ENCODE results near the gene RPL36. TPM values are rescaled to one million over a fixed set of nuclear protein-coding genes. Genes with fewer than 3 reads are reported as not detected.
A peak's percentile ranks its signal among the peaks of the same experiment; 100 is the strongest.

RPL36 gene
- total RNA-seq, 1 experiment from 2014 or later, result 867 TPM

GRCh38 chr19:5672708-5673459, 17.2 kb upstream of the RPL36 start:
- DNase-seq (ENCODE audit: extremely low read depth, low read depth), result no peak

GRCh38 chr19:5673752-5674151, 16.3 kb upstream of the RPL36 start:
- DNase-seq (ENCODE audit: extremely low read depth, low read depth), result no peak

GRCh38 chr19:5674714-5675113, 15.4 kb upstream of the RPL36 start:
- no peak for DNase-seq (ENCODE audit: extremely low read depth, low read depth)

- no peak for DNase-seq (ENCODE audit: extremely low read depth, low read depth)
Measured at GRCh38 chr19:5676105-5676771, 13.9 kb upstream of the RPL36 start.

GRCh38 chr19:5676772-5677105, 13.4 kb upstream of the RPL36 start:
- DNase-seq (ENCODE audit: extremely low read depth, low read depth), result no peak

- no peak for DNase-seq (ENCODE audit: extremely low read depth, low read depth)
Measured at GRCh38 chr19:5677136-5677535, 13.0 kb upstream of the RPL36 start.

- no peak for DNase-seq (ENCODE audit: extremely low read depth, low read depth)
Measured at GRCh38 chr19:5677580-5677979, 12.5 kb upstream of the RPL36 start.

- no peak for DNase-seq (ENCODE audit: extremely low read depth, low read depth)
Measured at GRCh38 chr19:5678071-5678718, 11.9 kb upstream of the RPL36 start.

- no peak for DNase-seq (ENCODE audit: extremely low read depth, low read depth)
Measured at GRCh38 chr19:5679289-5680083, 10.6 kb upstream of the RPL36 start.

GRCh38 chr19:5680084-5680436, 10.0 kb upstream of the RPL36 start:
- no peak for DNase-seq (ENCODE audit: extremely low read depth, low read depth)

GRCh38 chr19:5680437-5681368, 9.4 kb upstream of the RPL36 start, which contains the start of the genes HSD11B1L and MICOS13:
TSS of gene HSD11B1L (plus strand) at chr19:5681027. CDS start at chr19:5684833, 3,806 bp downstream.
TSS of gene MICOS13 (minus strand) at chr19:5680516. CDS start at chr19:5680486, 30 bp downstream.
- peak; percentile 96 for DNase-seq (ENCODE audit: extremely low read depth, low read depth)

GRCh38 chr19:5681391-5682106, 8.5 kb upstream of the RPL36 start:
- no peak for DNase-seq (ENCODE audit: extremely low read depth, low read depth)

- no peak for DNase-seq (ENCODE audit: extremely low read depth, low read depth)
Measured at GRCh38 chr19:5682107-5682482, 8.0 kb upstream of the RPL36 start.

GRCh38 chr19:5683177-5683886, 6.8 kb upstream of the RPL36 start:
- no peak for DNase-seq (ENCODE audit: extremely low read depth, low read depth)

- no peak for DNase-seq (ENCODE audit: extremely low read depth, low read depth)
Measured at GRCh38 chr19:5684694-5685430, 5.2 kb upstream of the RPL36 start.

GRCh38 chr19:5686326-5686646, 3.8 kb upstream of the RPL36 start:
- no peak for DNase-seq (ENCODE audit: extremely low read depth, low read depth)

GRCh38 chr19:5686647-5687359, 3.3 kb upstream of the RPL36 start:
- DNase-seq (ENCODE audit: extremely low read depth, low read depth), result peak; percentile 92
